AG08396 (cell line): ENCODE measurements around the gene CDCA5.
A peak's percentile ranks its signal among the peaks of the same experiment; 100 is the strongest.

Experiments
- DNase-seq: peaks from one replicate; pipeline ENCODE4 v3.0.0; 2012; ENCODE audit warnings: low spot score, mixed read lengths

The CDCA5 gene

GRCh38 chr11:65107078-65107477, 23.2 kb upstream of the CDCA5 start:
- no peak for DNase-seq

- no peak for DNase-seq
These were observed 20.8 kb upstream of the CDCA5 start for GRCh38 chr11:65104628-65105027.

GRCh38 chr11:65103476-65103875, 19.6 kb upstream of the CDCA5 start:
- no peak for DNase-seq

- no peak for DNase-seq
These were observed 18.6 kb upstream of the CDCA5 start for GRCh38 chr11:65102142-65103095.

- DNase-seq, result no peak
These were observed 17.0 kb upstream of the CDCA5 start for GRCh38 chr11:65100674-65101350.

- no peak for DNase-seq
These were observed 13.1 kb upstream of the CDCA5 start for GRCh38 chr11:65096926-65097325.

- DNase-seq, result peak; percentile 96
These were observed 12.3 kb upstream of the CDCA5 start, which contains the start of gene VPS51 for GRCh38 chr11:65095974-65096806. VPS51 (plus strand) TSS chr11:65096214; CDS start chr11:65096251, 37 bp downstream.

GRCh38 chr11:65095427-65095826, 11.6 kb upstream of the CDCA5 start:
- no peak for DNase-seq

- no peak for DNase-seq
These were observed 6.8 kb upstream of the CDCA5 start for GRCh38 chr11:65090628-65091027.

- no peak for DNase-seq
These were observed 5.8 kb upstream of the CDCA5 start for GRCh38 chr11:65089621-65090020.

- DNase-seq, result no peak
These were observed 4.0 kb upstream of the CDCA5 start for GRCh38 chr11:65087827-65088226.

GRCh38 chr11:65087216-65087615, 3.4 kb upstream of the CDCA5 start:
- DNase-seq, result no peak

GRCh38 chr11:65086809-65087208, 3.0 kb upstream of the CDCA5 start:
- no peak for DNase-seq

- no peak for DNase-seq
These were observed 1.6 kb upstream of the CDCA5 start for GRCh38 chr11:65085446-65085845.

GRCh38 chr11:65084598-65085375, 947 bp upstream of the CDCA5 start:
- DNase-seq, result no peak

- no peak for DNase-seq
These were observed 556 bp downstream of the CDCA5 start for GRCh38 chr11:65083134-65083833.

GRCh38 chr11:65078786-65079342, 5.0 kb downstream of the CDCA5 start:
- DNase-seq, result no peak

GRCh38 chr11:65078151-65078550, 5.7 kb downstream of the CDCA5 start:
- peak; percentile 43 for DNase-seq

GRCh38 chr11:65077451-65077850, 6.4 kb downstream of the CDCA5 start:
- DNase-seq, result no peak

GRCh38 chr11:65072631-65072966, 11.2 kb downstream of the CDCA5 start:
- DNase-seq, result no peak
